GM18526 (cell line): Measurements from ENCODE around the gene BRAT1.

Experiments used
- POLR2A ChIP-seq: IDR thresholded peaks from 3 replicates; pipeline ENCODE4 v1.6.1; 2011; ENCODE audit not compliant: insufficient read length; ENCODE audit errors: extremely low read depth

Gene BRAT1

DNA sequence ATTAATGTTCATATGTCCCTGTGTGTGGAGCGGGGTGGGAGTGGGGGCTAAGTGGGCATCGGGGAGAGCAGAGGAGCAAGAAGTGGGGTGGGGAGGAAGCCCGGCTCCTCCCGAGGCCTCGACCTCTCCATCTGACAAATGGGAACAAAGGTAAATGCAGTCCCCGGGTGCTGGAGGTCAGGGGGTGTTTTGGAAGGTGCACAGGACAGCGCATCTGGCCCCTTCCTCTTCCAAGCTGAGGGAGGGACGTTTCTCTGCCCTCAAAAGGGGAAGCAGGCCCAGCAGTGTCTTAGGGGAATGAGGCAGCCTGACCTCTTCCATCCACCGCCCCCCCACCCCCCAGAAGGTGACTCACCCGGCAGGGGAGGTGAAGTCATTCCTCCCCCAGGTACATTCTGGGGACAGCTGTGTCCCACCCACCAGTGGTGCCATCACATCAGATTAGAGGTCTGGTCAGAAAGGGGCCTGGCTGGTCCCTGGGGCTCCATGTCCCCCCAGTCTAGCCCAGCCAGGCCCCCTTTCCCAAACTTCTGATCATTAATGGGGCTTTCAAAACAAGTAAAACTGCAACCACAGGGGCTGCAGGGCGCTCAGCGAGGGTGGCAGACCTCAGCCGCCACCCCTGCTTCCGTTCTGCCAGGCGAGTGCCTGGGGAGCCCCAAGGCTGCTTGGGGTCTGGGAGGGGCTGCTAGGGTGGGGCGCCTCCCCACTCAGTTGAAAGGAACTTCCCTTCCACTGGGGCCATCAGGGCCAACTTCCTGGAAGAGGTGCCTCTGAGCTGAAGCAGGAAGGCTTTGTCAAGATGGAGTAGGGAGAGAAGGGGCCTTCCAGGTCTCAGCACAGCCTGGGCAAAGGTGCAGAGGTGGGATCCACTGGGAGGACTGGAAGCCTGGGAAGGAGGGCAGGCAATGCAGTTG, 25.0 kb downstream of the BRAT1 start:
- peak; percentile 49 for TF ChIP-seq POLR2A

- peak; percentile 10 for TF ChIP-seq POLR2A
Observed at GRCh38 chr7:2529161-2530070, 25.9 kb downstream of the BRAT1 start.

DNA sequence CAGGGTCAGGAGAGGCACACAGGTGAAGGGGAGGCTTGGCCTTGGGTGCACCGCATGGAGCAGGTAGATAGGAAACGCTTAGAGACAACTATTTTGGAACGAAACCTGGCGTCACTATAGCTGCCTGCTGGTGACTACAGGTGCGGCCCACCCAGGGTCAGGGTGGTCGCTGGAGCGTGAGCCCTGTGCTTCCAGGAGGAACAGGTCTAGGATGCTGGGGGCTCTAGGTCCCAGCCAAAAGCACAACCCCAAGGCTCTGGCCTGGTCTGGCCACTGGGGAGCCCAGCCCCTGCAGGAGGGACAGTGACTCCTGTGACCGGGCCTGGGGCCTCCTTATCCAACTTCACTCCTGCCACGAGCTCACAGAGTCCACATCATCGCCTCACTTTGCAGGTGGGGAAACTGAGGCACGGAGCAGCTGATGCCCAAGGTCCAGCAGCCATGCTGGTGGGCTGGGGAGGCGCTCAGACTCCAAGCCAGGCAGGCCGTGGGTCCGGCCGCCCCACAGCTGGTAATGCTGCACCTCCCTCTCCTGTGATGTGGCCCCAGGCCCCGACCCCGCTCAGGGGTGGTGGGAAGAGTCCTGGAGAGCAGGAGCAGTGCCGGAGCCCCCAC, 26.7 kb downstream of the BRAT1 start:
- TF ChIP-seq POLR2A: no peak

DNA sequence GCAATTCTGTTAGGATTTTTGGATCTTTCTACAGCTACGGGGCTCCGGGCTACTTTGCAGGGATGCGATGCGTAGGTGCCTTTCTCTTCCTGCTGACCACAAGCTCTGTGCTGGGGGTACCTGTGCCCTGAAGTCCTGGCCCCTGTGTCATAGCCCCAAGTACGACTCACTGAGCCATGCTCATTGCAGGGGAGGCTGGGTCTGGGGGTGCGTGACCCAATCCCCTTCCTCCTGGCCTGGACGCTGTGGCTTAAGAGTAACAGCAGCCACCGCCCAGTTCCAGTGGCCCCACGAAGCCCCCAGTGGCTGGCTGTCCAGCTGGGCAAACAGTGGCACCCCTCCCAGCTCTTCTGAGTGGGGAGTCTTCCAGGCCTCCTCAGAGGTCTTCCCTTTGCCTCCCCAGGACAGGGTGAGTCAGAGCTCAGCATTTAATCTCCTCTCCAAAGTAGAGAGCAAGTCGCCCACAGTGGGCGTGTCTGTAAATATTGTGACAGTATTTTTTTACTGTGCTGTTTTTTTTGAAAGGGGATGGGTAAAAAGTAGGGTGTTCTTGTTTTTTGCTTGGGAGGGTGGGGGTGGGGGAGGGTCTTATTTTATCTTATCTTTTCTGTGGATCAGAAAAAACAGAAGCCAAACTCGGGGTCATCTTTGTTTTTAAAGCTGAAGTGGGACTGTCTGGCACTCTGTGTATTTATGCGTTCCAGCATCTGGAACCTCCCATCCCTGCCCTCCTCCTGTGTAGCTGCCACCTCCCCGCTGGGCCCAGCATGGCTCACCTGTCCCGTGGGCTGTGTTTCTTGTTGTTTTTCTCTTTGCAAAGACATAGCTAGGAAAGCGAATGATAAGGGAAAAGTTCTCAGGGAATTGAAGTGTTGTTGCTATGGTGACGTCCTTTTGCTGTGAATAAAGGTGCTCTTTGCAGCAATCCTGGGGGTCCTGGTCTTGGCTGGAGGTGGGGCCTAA, 27.5 kb downstream of the BRAT1 start:
- no peak for TF ChIP-seq POLR2A

DNA sequence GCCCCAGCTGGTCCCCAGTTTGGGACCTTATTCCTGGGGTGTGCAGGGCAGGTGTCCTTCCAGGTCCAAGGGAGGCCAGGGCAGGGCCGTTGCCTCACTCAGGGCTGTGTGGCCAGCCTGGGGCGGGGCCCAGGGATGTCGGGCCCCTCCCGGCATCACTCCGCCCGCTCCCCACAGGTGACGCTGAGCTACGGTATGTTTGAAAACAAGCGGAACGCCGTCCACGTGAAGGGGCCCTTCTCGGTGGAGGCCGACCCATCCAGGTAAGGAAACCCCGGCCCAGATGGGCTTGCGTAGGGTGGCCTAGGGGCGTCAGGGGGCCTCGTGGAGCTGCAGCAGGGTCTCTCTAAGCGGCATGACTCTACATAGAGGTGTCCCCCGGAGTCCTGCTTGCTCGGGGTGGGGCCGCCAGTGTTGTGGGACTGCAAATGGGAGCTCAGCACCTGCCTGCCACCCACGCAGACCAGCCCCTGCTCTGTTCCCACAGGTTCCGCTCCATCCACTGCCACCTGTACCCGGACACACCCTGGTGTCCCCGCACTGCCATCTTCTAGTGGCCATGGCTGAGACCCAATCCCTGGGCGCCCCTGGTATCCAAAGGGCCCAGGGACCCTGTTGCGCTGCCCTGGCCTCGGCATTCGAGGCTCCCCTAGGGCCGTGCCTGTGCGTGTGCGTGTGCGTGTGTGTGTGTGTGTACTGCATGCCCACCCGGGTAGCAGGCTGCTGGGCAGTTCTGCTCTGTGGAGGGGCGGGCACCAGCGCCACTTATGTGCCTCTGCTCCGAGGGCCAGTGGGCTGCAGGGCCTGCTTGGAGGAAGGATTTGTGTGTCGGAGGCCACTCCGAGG, 28.4 kb downstream of the BRAT1 start:
- no peak for TF ChIP-seq POLR2A

GRCh38 chr7:2525658-2526630, 29.4 kb downstream of the BRAT1 start:
- TF ChIP-seq POLR2A: no peak

DNA sequence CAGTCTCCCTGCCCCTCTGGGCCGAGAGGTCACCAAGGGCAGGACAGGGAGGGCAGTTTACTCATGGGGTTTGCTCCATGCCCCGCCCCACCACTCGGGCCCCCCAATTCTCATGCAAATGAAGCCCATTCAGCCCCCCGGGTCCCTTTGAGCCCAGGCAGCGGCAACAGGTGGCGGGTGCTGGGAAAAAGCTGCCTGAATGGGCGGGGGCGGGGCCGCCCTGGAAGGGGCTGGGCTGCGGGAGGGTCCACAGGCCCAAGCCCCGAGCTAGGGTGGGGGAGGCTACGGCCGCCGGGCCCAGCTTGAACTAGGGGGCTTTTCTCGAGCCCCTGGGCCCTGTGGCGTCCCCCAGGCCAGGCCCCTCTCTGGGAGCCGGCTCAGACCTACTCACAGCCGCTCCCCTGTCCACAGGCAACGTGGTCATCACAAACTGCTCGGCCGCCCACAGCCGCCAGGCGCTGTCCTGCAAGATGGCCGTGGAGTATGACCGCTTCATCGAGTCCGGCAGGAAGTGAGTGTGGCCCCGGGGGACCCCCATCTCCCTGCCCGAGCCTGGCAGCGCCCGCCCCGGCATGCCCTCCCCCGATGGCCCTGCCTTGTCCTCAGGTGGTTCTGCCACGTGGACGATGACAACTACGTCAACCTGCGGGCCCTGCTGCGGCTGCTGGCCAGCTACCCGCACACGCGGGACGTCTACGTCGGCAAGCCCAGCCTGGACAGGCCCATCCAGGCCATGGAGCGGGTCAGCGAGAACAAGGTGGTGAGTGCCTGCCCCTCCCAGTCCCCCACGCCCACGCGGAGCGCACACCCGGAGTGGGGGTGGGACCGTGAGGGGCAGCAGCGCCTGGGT, 30.3 kb downstream of the BRAT1 start:
- TF ChIP-seq POLR2A: no peak

DNA sequence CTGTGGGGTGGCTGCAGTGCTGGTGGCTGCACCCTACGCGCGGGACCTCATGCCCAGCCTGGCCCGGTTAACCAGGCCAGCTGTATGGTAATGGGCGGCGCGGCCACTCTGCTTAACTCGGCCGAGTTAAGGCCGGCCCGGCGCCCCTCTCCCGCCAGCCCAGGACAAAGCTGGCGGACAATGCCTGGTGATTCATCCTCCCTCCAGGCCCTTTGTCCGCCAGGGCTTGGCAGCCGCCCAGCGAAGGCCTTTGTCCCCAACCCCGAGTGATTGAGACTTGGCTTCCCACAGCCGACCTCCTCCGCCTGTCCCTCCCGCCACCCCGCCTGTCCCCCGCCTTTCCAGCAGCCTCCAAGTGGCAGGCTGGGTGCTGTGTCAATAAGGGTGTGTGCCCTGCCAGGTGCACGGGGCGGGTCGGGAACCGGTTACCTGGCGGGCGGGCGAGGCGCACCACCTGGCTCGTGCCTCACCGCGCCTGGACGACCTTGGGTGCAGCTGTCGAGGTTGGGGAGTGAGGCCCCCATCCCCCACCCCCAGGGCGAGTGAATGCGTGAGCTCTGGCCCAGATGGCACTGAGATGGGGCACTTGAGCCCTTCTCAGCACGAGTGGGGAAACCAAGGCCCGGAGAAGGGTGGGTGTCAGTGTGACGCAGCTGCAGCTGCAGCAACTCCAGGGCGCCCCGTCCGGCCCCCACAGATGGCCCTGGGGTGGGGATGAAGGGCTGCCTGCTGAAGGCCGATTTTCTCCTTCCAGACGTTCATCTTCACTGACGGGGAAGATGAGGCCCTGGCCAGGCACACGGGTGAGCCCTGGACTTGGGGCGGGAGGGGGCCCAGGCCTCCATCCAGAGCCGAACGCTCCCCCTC, 31.1 kb downstream of the BRAT1 start:
- TF ChIP-seq POLR2A: no peak

GRCh38 chr7:2523461-2523936, 31.8 kb downstream of the BRAT1 start:
- no peak for TF ChIP-seq POLR2A

DNA sequence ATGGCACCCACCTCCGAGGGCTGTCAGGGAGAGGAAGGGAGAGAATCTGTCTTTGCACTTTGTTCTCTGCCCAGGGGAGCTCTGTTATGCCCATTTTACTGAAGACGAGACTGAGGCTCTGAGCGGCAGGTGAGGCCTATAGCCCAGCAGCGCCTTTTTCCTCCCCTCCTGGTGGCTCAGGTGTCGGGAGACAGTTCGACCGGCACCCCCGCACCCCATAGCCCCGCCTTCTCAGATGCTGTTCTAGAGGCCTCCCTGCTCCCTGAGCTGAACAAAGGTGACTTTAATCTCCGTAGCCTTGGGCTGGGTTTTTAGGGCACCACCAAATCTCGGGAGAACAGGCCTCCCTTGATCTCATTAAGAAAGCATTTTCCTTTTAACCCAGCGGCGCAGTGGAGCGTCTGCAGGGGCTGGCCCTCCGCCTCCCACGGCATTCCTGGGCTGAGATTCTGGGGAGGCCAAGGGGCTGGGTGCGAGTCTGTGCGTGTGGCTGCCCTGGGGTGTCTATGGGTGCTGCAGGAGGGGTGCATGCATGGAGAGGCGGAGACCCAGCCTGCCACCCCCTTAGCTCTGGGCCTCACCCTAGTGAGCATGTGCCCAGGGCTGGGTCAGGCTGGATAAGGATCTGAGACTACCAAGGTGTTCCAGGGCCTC, 32.4 kb downstream of the BRAT1 start:
- TF ChIP-seq POLR2A: no peak
